Breast epithelium (tissue), 4 donors: Measurements from ENCODE around the gene PANK1. TPM values are rescaled to one million over a fixed set of nuclear protein-coding genes. Genes with fewer than 3 reads are reported as not detected.

Source experiments
- DNase-seq, 2 donors: peaks; one replicate each; pipeline ENCODE4 v3.0.0-alpha.2; 2019; ENCODE audit warnings: low spot score in 2 of 2
- H3K27ac ChIP-seq, 2 donors: fragments of 200-600 bp; sonication (generic) in 1 of 2; one replicate each; pipeline ENCODE4 v1.5.1; 2016 to 2019; ENCODE audit warnings: mild to moderate bottlenecking in 1 of 2
- H3K27me3 ChIP-seq, 2 donors: fragments of 200-600 bp; sonication (generic) in 1 of 2; one replicate each; pipeline versions ENCODE4 v1.5.1 to v1.6.0; 2017 to 2019; ENCODE audit warnings: control low read depth in 1 of 2, mild to moderate bottlenecking in 1 of 2
- H3K36me3 ChIP-seq: fragments of 200-600 bp; one replicate; pipeline ENCODE4 v1.5.1; 2019
- H3K4me1 ChIP-seq, 2 donors: fragments of 200-600 bp; sonication (generic); one replicate each; pipeline ENCODE4 v1.5.1; 2016 to 2019; ENCODE audit warnings: control low read depth in 1 of 2
- H3K4me3 ChIP-seq, 3 donors: fragments of 200-600 bp; sonication (generic); 1 replicate in 2 of 3; 2 replicates in 1 of 3; pipeline ENCODE4 v1.5.1; 2016 to 2019; ENCODE audit warnings: mild to moderate bottlenecking in 3 of 3, moderate library complexity in 2 of 3
- H3K9me3 ChIP-seq, 2 donors: fragments of 200-600 bp; sonication (generic) in 1 of 2; one replicate each; pipeline ENCODE4 v1.5.1; 2016 to 2019; ENCODE audit warnings: control low read depth in 1 of 2
- POLR2A ChIP-seq: fragments of 450-650 bp; IDR thresholded peaks from one replicate; pipeline ENCODE4 v1.6.1; 2016; ENCODE audit warnings: antibody characterized with exemption, mild to moderate bottlenecking, moderate library complexity
- POLR2AphosphoS5 ChIP-seq, 3 donors: sonication (generic); formaldehyde crosslinking; IDR thresholded peaks; one replicate each; pipeline ENCODE4 v1.6.1; 2017; ENCODE audit warnings: antibody characterized with exemption in 3 of 3
- intact Hi-C: fragments of 100-400 bp; cut with DNase I; formaldehyde crosslinking; loops from one replicate; pipeline ENCODE4 v1.15.1; 2023; ENCODE audit warnings: low total_unique reads
- total RNA-seq, 3 donors: library from RNA; depleted of rRNA; stranded (reverse); fragments of >200 nt; gene quantifications; one replicate each; pipeline ENCODE4 v1.1.0, GENCODE V29; 2016
- TF ChIP-seq, protein P1 (sequence below), 3 donors: fragments of 450-650 bp; IDR thresholded peaks; one replicate each; pipeline ENCODE4 v1.5.1; 2016 to 2017; ENCODE audit warnings: antibody characterized with exemption in 3 of 3, mild to moderate bottlenecking in 3 of 3, moderate library complexity in 3 of 3

PANK1 gene
- total RNA-seq, 3 donors from 2014 or later: 2.9 to 6.4 (median 5.1) TPM

DNA sequence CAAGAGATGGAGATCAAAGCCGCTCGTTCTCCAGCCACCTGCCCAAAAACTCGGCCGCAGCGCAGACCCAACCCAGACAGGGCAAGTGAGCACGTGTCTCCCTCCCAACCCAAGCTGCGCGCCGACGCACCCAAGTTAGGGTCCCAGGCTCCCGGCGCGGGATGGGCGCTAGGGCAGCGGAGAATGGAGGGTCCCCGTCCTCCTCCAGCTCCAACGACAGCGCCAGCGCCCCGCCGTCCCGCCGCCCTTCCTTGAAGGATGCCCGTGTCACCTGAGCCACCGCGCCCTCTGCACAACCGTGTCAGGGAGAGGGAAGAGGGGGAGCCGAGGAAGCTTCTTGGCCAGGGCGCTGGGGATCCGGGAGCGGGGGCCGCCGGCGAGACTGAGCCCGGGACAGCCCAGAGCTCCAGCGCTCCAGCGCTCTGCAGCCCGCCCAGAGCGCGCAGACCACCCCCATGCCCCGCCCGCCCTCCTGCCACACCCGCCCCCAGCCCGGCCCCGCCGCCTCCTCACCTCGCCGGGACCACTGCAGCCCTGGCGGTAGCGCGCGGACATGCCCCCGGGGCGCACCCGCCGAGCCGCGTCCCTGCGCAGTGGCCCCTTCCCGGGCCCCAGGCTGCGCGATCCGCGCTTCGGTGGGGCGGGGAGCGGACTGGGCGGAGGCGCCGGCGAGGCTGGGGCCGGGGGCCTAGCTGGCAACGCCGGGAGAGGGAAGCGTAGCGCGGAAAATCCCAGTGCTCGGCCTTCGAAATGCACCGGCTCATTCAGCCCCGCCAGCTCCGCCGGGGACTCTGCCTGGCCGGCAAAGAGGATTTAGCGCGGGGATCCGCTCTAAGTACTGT, 109.7 kb downstream of the PANK1 start, which contains the start of gene SLC16A12:
TSS of gene SLC16A12 (minus strand) at position 424 of the 842 bp plus-strand sequence. CDS start 73,016 bp downstream, outside the sequence.
- no peak for TF ChIP-seq POLR2A
- TF ChIP-seq, protein P1, sequence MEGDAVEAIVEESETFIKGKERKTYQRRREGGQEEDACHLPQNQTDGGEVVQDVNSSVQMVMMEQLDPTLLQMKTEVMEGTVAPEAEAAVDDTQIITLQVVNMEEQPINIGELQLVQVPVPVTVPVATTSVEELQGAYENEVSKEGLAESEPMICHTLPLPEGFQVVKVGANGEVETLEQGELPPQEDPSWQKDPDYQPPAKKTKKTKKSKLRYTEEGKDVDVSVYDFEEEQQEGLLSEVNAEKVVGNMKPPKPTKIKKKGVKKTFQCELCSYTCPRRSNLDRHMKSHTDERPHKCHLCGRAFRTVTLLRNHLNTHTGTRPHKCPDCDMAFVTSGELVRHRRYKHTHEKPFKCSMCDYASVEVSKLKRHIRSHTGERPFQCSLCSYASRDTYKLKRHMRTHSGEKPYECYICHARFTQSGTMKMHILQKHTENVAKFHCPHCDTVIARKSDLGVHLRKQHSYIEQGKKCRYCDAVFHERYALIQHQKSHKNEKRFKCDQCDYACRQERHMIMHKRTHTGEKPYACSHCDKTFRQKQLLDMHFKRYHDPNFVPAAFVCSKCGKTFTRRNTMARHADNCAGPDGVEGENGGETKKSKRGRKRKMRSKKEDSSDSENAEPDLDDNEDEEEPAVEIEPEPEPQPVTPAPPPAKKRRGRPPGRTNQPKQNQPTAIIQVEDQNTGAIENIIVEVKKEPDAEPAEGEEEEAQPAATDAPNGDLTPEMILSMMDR (IDR thresholded peaks at IDR 0.05): no peak
- no peak for TF ChIP-seq POLR2AphosphoS5 (IDR thresholded peaks at IDR 0.05)
- peaks cover 7 to 42% of the 10 kb centered on the region in 2 donors for H3K27me3 ChIP-seq
- H3K9me3 ChIP-seq: no peaks in the 10 kb centered on the region
- intact Hi-C loops: no loop called here
- H3K4me3 ChIP-seq: peak within 1 kb of the TSS; percentile 44 to 77 (median 50)
- DNase-seq: no peak
- H3K4me1 ChIP-seq: no peaks in the 10 kb centered on the region
- H3K36me3 ChIP-seq: no peaks in the 10 kb centered on the region
- peak within 1 kb of the TSS; percentile 29 to 63 for H3K27ac ChIP-seq

DNA sequence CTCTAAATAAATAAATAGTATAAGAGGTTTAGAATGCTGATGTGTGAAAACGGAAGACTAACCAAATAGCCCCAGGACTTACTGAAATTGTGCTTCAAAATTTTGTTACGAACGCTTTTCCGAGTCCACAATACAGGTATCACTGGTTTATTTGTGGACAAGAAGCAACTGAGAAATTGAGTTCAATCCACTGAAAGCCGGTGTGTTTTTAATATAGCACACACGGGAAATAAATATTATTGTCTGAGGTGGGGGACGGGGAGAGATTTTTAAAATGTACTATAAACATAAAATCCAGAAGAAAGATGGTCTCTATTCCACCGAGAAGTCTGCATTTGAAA, 110.2 kb downstream of the PANK1 start:
- intact Hi-C loops: no loop called here
- Histone ChIP-seq H3K36me3 (no peaks in the 10 kb centered on the region), H3K27me3 (peaks cover 7 to 42% of the 10 kb centered on the region in 2 donors), H3K4me1 (no peaks in the 10 kb centered on the region), H3K4me3 (peak overlapping the region; percentile 44 to 77 (median 50)), H3K27ac (no peak overlapping the region), H3K9me3 (no peaks in the 10 kb centered on the region)
- DNase-seq: no peak
- TF ChIP-seq, protein P1 (IDR thresholded peaks at IDR 0.05): no peak
- TF ChIP-seq POLR2AphosphoS5 (IDR thresholded peaks at IDR 0.05) (no peak), POLR2A (no peak)

Other genes starting within 250 kb of the PANK1 start
- gene IFIT5, start 230.7 kb downstream of the PANK1 start, total RNA-seq: 10 to 100 TPM; 13.8 to 19.7 (median 16.0) TPM
- 1 to 10 TPM; 2.6 to 4.8 (median 3.4) TPM for gene SLC16A12, start 109.6 kb downstream of the PANK1 start, total RNA-seq
- 1 to 10 TPM; 3.3 to 5.6 (median 3.7) TPM for gene KIF20B, start 56.3 kb upstream of the PANK1 start, total RNA-seq